Activated T-cell treated with anti-CD3 and anti-CD28 coated beads, Interleukin-2, amount 50 U/mL, for 24 hours (primary cell): Measurements from ENCODE around the gene COL18A1.

Experiments
- DNase-seq: peaks from one replicate; pipeline ENCODE4 v3.0.0-alpha.2; 2020
- H3K27ac Mint-ChIP-seq: 2 replicates; pipeline ENCODE4 v1.8.0; 2020; ENCODE audit warnings: mild to moderate bottlenecking, mixed read lengths
- H3K27me3 Mint-ChIP-seq: 2 replicates; pipeline ENCODE4 v1.8.0; 2020; ENCODE audit warnings: mixed read lengths
- H3K36me3 Mint-ChIP-seq: 2 replicates; pipeline ENCODE4 v1.8.0; 2020; ENCODE audit warnings: low read depth, mixed read lengths
- H3K4me1 Mint-ChIP-seq: 2 replicates; pipeline ENCODE4 v1.8.0; 2020; ENCODE audit warnings: low read depth, mixed read lengths
- H3K4me3 Mint-ChIP-seq: 2 replicates; pipeline ENCODE4 v1.8.0; 2020; ENCODE audit warnings: mild to moderate bottlenecking, moderate library complexity, mixed read lengths
- H3K9me3 Mint-ChIP-seq: 2 replicates; pipeline ENCODE4 v1.8.0; 2020; ENCODE audit warnings: mixed read lengths

Gene COL18A1

GRCh38 chr21:45549626-45550463, 144.9 kb downstream of the COL18A1 start:
- H3K27ac Mint-ChIP-seq: peak overlapping the region; percentile 98
- no peaks in the 10 kb centered on the region for H3K36me3 Mint-ChIP-seq
- peak overlapping the region; percentile 54 for H3K4me3 Mint-ChIP-seq
- H3K27me3 Mint-ChIP-seq: no peaks in the 10 kb centered on the region
- H3K9me3 Mint-ChIP-seq: no peaks in the 10 kb centered on the region
- H3K4me1 Mint-ChIP-seq: peaks cover 42% of the 10 kb centered on the region
- peak; percentile 30 for DNase-seq

GRCh38 chr21:45550522-45551210, 145.7 kb downstream of the COL18A1 start:
- no peaks in the 10 kb centered on the region for H3K9me3 Mint-ChIP-seq
- H3K4me3 Mint-ChIP-seq: peak overlapping the region; percentile 72
- H3K27ac Mint-ChIP-seq: peak overlapping the region; percentile 98
- H3K27me3 Mint-ChIP-seq: no peaks in the 10 kb centered on the region
- DNase-seq: peak; percentile 71
- no peaks in the 10 kb centered on the region for H3K36me3 Mint-ChIP-seq
- peaks cover 42% of the 10 kb centered on the region for H3K4me1 Mint-ChIP-seq

- Mint-ChIP-seq H3K4me1 (peaks cover 46% of the 10 kb centered on the region), H3K4me3 (peak overlapping the region; percentile 72), H3K27ac (peak overlapping the region; percentile 98), H3K9me3 (no peaks in the 10 kb centered on the region), H3K27me3 (no peaks in the 10 kb centered on the region), H3K36me3 (no peaks in the 10 kb centered on the region)
- peak; percentile 41 for DNase-seq
Observed at GRCh38 chr21:45551316-45551715, 146.4 kb downstream of the COL18A1 start.

- Mint-ChIP-seq H3K4me3 (peak overlapping the region; percentile 72), H3K36me3 (no peaks in the 10 kb centered on the region), H3K9me3 (no peaks in the 10 kb centered on the region), H3K4me1 (peaks cover 46% of the 10 kb centered on the region), H3K27ac (peak overlapping the region; percentile 98), H3K27me3 (no peaks in the 10 kb centered on the region)
- DNase-seq: peak; percentile 48
Observed at GRCh38 chr21:45551783-45552695, 147.1 kb downstream of the COL18A1 start.

- H3K36me3 Mint-ChIP-seq: no peaks in the 10 kb centered on the region
- H3K27ac Mint-ChIP-seq: peak overlapping the region; percentile 22
- peak; percentile 35 for DNase-seq
- H3K9me3 Mint-ChIP-seq: no peaks in the 10 kb centered on the region
- H3K4me1 Mint-ChIP-seq: peaks cover 46% of the 10 kb centered on the region
- no peak overlapping the region for H3K4me3 Mint-ChIP-seq
- H3K27me3 Mint-ChIP-seq: no peaks in the 10 kb centered on the region
Observed at GRCh38 chr21:45552696-45553391, 147.9 kb downstream of the COL18A1 start.

GRCh38 chr21:45554477-45555175, 149.7 kb downstream of the COL18A1 start:
- Mint-ChIP-seq H3K27ac (peak overlapping the region; percentile 92), H3K36me3 (no peaks in the 10 kb centered on the region), H3K27me3 (peaks cover 3% of the 10 kb centered on the region), H3K4me3 (peak overlapping the region; percentile 82), H3K4me1 (peaks cover 39% of the 10 kb centered on the region), H3K9me3 (no peaks in the 10 kb centered on the region)
- DNase-seq: peak; percentile 96

- Mint-ChIP-seq H3K27me3 (peaks cover 3% of the 10 kb centered on the region), H3K27ac (no peak overlapping the region), H3K36me3 (no peaks in the 10 kb centered on the region), H3K9me3 (no peaks in the 10 kb centered on the region), H3K4me1 (peaks cover 35% of the 10 kb centered on the region), H3K4me3 (no peak overlapping the region)
- DNase-seq: no peak
Observed at GRCh38 chr21:45555251-45555556, 150.2 kb downstream of the COL18A1 start.

- Mint-ChIP-seq H3K27ac (peak overlapping the region; percentile 67), H3K4me3 (peak overlapping the region; percentile 54), H3K27me3 (peaks cover 3% of the 10 kb centered on the region), H3K9me3 (no peaks in the 10 kb centered on the region), H3K36me3 (no peaks in the 10 kb centered on the region), H3K4me1 (peaks cover 30% of the 10 kb centered on the region)
- DNase-seq: peak; percentile 81
Observed at GRCh38 chr21:45555557-45556301, 150.8 kb downstream of the COL18A1 start.

GRCh38 chr21:45556302-45556644, 151.3 kb downstream of the COL18A1 start:
- no peak overlapping the region for H3K27ac Mint-ChIP-seq
- H3K36me3 Mint-ChIP-seq: no peaks in the 10 kb centered on the region
- H3K4me3 Mint-ChIP-seq: no peak overlapping the region
- DNase-seq: no peak
- H3K9me3 Mint-ChIP-seq: no peaks in the 10 kb centered on the region
- H3K27me3 Mint-ChIP-seq: peaks cover 3% of the 10 kb centered on the region
- peaks cover 26% of the 10 kb centered on the region for H3K4me1 Mint-ChIP-seq

GRCh38 chr21:45556645-45557615, 152.0 kb downstream of the COL18A1 start:
- Mint-ChIP-seq H3K36me3 (no peaks in the 10 kb centered on the region), H3K27me3 (peaks cover 3% of the 10 kb centered on the region), H3K9me3 (no peaks in the 10 kb centered on the region), H3K4me1 (peaks cover 20% of the 10 kb centered on the region), H3K4me3 (no peak overlapping the region), H3K27ac (no peak overlapping the region)
- peak; percentile 35 for DNase-seq

GRCh38 chr21:45557616-45558043, 152.7 kb downstream of the COL18A1 start:
- Mint-ChIP-seq H3K27me3 (peaks cover 10% of the 10 kb centered on the region), H3K4me3 (no peak overlapping the region), H3K36me3 (no peaks in the 10 kb centered on the region), H3K9me3 (no peaks in the 10 kb centered on the region), H3K4me1 (peaks cover 14% of the 10 kb centered on the region), H3K27ac (no peak overlapping the region)
- peak; percentile 30 for DNase-seq

GRCh38 chr21:45558044-45558721, 153.2 kb downstream of the COL18A1 start:
- Mint-ChIP-seq H3K4me1 (peaks cover 9% of the 10 kb centered on the region), H3K4me3 (no peak overlapping the region)

More at GRCh38 chr21:45558044-45558721, 153.2 kb downstream of the COL18A1 start:
- Mint-ChIP-seq H3K27ac (no peak overlapping the region), H3K9me3 (no peaks in the 10 kb centered on the region), H3K36me3 (no peaks in the 10 kb centered on the region), H3K27me3 (peaks cover 13% of the 10 kb centered on the region)
- no peak for DNase-seq
